Measurements from ENCODE around the gene YTHDF1.
"Not testable (repeated sequence)": the region's sequence is repeated elsewhere in the genome, so short reads cannot be mapped to it uniquely, and the experiment has no call there.

Gene YTHDF1

DNA sequence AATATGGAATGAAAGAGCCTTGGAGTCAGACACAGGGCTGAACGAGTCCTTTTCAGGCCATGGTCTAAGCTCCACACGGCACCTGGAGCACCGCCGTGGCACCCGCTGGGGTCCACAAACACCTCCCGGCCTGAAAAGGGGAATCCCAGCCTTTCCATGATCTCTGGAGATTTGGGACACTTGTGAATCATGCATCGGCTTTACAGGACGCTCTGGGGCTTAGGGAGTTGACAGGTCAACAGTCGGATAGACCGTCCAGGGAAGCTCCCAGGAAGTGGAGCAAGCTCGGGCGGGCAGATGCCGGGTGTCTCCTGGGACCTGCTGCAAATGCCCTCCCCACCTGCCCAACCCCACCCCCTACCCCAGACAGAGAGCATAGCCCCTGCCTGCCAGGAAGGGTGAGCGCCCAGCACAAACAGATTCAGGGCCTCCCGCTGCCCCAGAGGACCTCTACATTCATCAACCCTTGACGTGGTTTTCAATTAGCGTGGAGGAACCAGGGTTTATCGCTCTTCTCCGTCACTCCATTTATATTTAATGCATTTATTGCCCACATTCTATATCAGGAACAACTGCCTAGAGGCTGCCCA, 53.6 kb downstream of the YTHDF1 start:
- TF ChIP-seq, protein P1, sequence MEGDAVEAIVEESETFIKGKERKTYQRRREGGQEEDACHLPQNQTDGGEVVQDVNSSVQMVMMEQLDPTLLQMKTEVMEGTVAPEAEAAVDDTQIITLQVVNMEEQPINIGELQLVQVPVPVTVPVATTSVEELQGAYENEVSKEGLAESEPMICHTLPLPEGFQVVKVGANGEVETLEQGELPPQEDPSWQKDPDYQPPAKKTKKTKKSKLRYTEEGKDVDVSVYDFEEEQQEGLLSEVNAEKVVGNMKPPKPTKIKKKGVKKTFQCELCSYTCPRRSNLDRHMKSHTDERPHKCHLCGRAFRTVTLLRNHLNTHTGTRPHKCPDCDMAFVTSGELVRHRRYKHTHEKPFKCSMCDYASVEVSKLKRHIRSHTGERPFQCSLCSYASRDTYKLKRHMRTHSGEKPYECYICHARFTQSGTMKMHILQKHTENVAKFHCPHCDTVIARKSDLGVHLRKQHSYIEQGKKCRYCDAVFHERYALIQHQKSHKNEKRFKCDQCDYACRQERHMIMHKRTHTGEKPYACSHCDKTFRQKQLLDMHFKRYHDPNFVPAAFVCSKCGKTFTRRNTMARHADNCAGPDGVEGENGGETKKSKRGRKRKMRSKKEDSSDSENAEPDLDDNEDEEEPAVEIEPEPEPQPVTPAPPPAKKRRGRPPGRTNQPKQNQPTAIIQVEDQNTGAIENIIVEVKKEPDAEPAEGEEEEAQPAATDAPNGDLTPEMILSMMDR (IDR thresholded peaks at IDR 0.05): no peak
- H3K27ac ChIP-seq: no peak overlapping the region
- DNase-seq (ENCODE audit: low spot score): no peak
- no peak overlapping the region for H3K4me3 ChIP-seq

DNA sequence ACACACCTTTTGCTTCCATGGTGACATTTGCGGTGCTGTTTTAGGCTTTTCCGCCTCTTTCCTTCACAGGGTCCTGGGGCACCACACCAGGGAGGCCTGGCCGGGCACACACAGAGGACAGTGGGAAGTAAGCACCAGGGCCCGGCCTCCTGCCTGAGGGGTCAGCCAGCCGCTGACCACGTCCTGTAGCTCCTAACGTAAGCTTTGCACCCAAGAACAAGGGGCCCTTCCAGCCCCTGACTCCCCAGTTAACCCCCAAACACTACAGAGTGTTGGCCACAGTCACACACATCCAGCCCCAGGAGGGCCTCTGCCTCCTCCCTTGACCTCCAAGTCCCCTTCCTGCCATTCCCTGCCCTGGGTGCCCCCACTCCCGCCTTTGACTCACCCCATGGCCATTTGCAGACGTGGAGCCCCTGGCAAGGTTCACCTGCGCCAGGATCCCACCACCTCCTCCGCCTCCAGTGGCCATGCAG, 54.7 kb downstream of the YTHDF1 start:
- DNase-seq (ENCODE audit: low spot score): no peak
- TF ChIP-seq, protein P1 (IDR thresholded peaks at IDR 0.05): no peak
- Histone ChIP-seq H3K27ac (no peak overlapping the region), H3K4me3 (no peak overlapping the region)

DNA sequence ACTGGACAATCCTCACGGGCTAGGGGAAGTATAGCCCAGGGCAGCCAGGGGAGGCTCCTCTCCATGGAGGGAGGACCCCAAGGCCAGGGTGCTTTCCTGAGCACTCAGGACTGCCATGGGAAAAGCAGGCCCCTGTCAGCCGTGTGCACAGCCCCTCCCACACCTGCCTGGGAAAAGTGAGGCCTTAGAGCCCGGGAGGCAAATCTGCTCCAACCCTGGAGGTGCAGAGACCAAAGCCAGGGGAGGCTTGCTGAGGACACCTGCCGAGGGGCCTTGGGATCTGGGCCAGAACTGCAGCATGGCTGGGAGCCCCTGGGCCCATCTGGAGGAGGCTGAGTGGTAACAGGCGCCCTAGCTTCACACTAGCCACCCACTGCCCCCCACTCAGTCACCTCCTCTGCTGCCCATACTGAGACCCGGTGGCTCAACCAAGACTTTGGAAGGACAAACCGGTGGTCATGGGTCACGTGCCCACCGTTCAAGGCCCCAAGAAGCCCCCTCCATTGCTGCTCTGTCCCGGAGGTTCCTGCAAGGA, 55.2 kb downstream of the YTHDF1 start:
- TF ChIP-seq, protein P1 (IDR thresholded peaks at IDR 0.05): no peak
- DNase-seq (ENCODE audit: low spot score): no peak
- H3K27ac ChIP-seq: no peak overlapping the region
- no peak overlapping the region for H3K4me3 ChIP-seq

DNA sequence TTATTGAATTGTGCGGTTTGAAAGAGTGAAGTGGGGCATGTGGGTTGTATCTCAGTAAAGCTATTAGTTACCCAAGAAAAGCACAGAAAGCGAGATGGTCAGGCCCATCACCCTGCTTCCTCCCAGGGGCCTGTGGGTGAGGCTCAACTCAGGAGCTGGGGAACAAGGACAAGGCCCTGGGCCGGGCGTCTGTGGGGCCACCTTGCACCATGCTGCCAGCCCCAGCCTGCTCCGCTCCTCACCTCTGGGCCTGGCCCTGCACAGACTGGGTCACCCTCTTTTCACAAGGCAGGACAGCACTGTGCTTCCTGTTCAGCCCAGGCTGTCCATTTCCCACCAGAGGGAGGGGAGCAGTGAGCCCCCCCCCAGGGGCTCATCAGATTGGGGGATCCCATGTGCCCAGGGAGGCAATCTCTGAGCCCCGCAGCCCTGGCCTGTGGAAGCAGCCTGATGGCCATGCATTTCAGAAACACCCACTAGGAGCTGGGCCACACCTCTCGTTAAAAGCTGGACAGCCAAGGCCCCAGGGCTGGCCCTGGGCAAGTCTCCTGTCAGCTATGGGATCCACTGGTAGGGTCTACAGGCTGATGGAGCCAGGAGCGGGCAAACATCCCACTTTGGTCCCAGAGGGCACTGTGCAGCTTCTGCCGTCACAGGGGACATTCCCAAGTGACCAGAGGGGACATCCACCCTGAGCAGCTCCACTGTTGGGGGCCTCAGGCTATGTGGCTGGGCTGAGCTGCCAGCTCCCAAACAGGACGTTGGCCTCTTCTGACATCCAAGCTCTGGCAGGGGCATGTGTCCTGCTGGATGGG, 55.9 kb downstream of the YTHDF1 start:
- H3K4me3 ChIP-seq: no peak overlapping the region
- TF ChIP-seq, protein P1 (IDR thresholded peaks at IDR 0.05): no peak
- no peak for DNase-seq (ENCODE audit: low spot score)
- H3K27ac ChIP-seq: no peak overlapping the region

DNA sequence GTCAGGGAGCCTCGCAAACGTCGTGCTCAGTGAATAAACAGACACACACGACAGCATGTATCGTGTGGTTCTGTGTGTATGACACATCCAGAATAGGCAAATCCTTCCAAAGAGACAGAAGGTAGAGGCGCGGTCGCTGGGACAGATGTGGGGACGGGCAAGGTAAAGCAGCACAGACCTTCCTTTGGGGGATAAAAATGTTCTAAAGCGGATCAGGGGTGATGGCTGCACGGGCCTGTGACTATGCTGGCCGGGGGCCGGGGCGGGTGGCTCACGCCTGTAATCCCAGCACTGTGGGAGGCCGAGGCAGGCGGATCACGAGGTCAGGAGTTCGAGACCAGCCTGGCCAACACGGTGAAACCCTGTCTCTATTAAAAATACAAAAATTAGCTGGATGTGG, 56.7 kb downstream of the YTHDF1 start:
- not testable (repeated sequence) for H3K4me3 ChIP-seq; DNase-seq (ENCODE audit: low spot score)

DNA sequence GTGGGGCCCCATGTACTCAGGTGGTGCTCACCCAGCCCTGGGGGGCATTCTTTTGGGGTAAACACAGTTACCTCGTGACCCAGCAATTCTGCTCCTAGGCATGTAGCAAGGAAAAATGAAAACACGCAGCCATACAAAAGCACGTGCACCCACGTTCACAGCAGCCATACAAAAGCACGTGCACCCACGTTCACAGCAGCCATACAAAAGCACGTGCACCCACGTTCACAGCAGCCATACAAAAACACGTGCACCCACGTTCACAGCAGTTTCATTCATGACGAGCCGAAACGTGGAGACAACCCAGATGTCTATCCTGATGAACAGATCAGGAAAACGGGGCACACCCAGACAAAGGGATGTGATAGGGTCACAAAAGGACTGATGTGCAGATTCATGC, 57.1 kb downstream of the YTHDF1 start:
- H3K4me3 ChIP-seq: no peak overlapping the region
- DNase-seq (ENCODE audit: low spot score): no peak
- H3K27ac ChIP-seq: no peak overlapping the region
- TF ChIP-seq, protein P1 (IDR thresholded peaks at IDR 0.05): no peak

More for the DNA sequence above, 56.7 kb downstream of the YTHDF1 start:
- H3K27ac ChIP-seq: not testable (repeated sequence)

DNA sequence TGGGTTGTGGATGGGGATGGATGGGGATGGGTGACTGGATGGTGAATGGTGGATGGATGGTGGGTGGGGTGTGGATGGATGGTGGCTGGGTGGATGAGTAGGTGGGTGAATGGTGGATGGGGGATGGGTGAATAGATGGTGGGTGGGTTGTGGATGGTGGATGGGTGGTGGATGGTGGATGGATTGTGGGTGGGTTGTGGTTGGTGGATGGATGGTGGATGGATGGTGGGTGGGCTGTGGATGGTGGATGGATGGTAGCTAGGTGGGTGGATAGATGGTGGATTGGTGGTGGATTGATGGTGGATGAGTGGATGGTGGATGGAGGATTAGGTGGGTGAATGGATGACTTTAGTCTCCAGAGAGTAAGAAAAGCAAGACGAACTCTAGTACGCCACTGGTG, 57.6 kb downstream of the YTHDF1 start:
- Histone ChIP-seq H3K4me3 (no peak overlapping the region), H3K27ac (no peak overlapping the region)
- TF ChIP-seq, protein P1 (IDR thresholded peaks at IDR 0.05): no peak
- no peak for DNase-seq (ENCODE audit: low spot score)

DNA sequence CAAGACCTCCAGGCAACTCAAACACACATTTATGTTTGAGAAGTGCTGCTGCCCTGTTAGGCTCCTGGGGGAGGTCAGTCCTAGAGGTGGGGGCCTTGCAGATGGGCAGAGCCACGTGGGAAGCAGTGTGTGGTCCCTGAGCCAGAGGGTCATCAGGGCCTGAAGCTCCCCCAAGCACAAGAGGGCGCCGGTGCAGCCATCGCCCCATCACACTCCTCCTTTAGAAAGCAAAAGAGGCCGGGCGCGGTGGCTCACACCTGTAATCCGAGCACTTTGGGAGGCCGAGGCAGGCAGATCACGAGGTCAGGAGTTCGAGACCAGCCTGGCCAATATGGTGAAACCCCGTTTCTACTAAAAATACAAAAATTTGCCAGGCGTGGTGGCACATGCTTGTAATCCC, 58.5 kb downstream of the YTHDF1 start:
- H3K4me3 ChIP-seq; DNase-seq (ENCODE audit: low spot score); H3K27ac ChIP-seq: not testable (repeated sequence)
